ENCODE measurements around the gene TUFM.

The TUFM gene

GRCh38 chr16:28865722-28866453, 19.7 kb upstream of the TUFM start:
- TF ChIP-seq ZNF274 (IDR thresholded peaks at IDR 0.05; ENCODE audit: low read depth, low read length), result no peak

GRCh38 chr16:28865001-28865688, 19.0 kb upstream of the TUFM start:
- no peak for TF ChIP-seq ZNF274 (IDR thresholded peaks at IDR 0.05; ENCODE audit: low read depth, low read length)
- no peak overlapping the region for H3K4me3 ChIP-seq (ENCODE audit: low read length)

More at GRCh38 chr16:28865722-28866453, 19.7 kb upstream of the TUFM start:
- no peak overlapping the region for H3K4me3 ChIP-seq (ENCODE audit: low read length)

- TF ChIP-seq ZNF274 (IDR thresholded peaks at IDR 0.05; ENCODE audit: low read depth, low read length), result no peak
- peak overlapping the region; percentile 77 for H3K4me3 ChIP-seq (ENCODE audit: low read length)
These were observed 18.0 kb upstream of the TUFM start for GRCh38 chr16:28863929-28864793.

GRCh38 chr16:28859326-28859725, 13.2 kb upstream of the TUFM start:
- no peak overlapping the region for H3K4me3 ChIP-seq (ENCODE audit: low read length)
- no peak for TF ChIP-seq ZNF274 (IDR thresholded peaks at IDR 0.05; ENCODE audit: low read depth, low read length)

- no peak overlapping the region for H3K4me3 ChIP-seq (ENCODE audit: low read length)
- no peak for TF ChIP-seq ZNF274 (IDR thresholded peaks at IDR 0.05; ENCODE audit: low read depth, low read length)
These were observed 12.3 kb upstream of the TUFM start for GRCh38 chr16:28858421-28858820.

GRCh38 chr16:28846933-28847273, 755 bp upstream of the TUFM start:
- TF ChIP-seq ZNF274 (IDR thresholded peaks at IDR 0.05; ENCODE audit: low read depth, low read length), result no peak
- H3K4me3 ChIP-seq (ENCODE audit: low read length), result peak overlapping the region; percentile 83

GRCh38 chr16:28845761-28846079, 428 bp downstream of the TUFM start:
- no peak for TF ChIP-seq ZNF274 (IDR thresholded peaks at IDR 0.05; ENCODE audit: low read depth, low read length)
- peak overlapping the region; percentile 84 for H3K4me3 ChIP-seq (ENCODE audit: low read length)

GRCh38 chr16:28845293-28845692, 855 bp downstream of the TUFM start:
- H3K4me3 ChIP-seq (ENCODE audit: low read length), result peak overlapping the region; percentile 84
- TF ChIP-seq ZNF274 (IDR thresholded peaks at IDR 0.05; ENCODE audit: low read depth, low read length), result no peak

GRCh38 chr16:28844226-28844885, 1.8 kb downstream of the TUFM start:
- no peak overlapping the region for H3K4me3 ChIP-seq (ENCODE audit: low read length)

GRCh38 chr16:28843766-28844165, 2.4 kb downstream of the TUFM start:
- no peak for TF ChIP-seq ZNF274 (IDR thresholded peaks at IDR 0.05; ENCODE audit: low read depth, low read length)
- H3K4me3 ChIP-seq (ENCODE audit: low read length), result no peak overlapping the region

More at GRCh38 chr16:28844226-28844885, 1.8 kb downstream of the TUFM start:
- no peak for TF ChIP-seq ZNF274 (IDR thresholded peaks at IDR 0.05; ENCODE audit: low read depth, low read length)

- TF ChIP-seq ZNF274 (IDR thresholded peaks at IDR 0.05; ENCODE audit: low read depth, low read length), result no peak
- H3K4me3 ChIP-seq (ENCODE audit: low read length), result no peak overlapping the region
These were observed 3.5 kb downstream of the TUFM start for GRCh38 chr16:28842696-28843095.

GRCh38 chr16:28839899-28840298, 6.2 kb downstream of the TUFM start:
- no peak overlapping the region for H3K4me3 ChIP-seq (ENCODE audit: low read length)
- TF ChIP-seq ZNF274 (IDR thresholded peaks at IDR 0.05; ENCODE audit: low read depth, low read length), result no peak

GRCh38 chr16:28839004-28839639, 7.0 kb downstream of the TUFM start:
- no peak overlapping the region for H3K4me3 ChIP-seq (ENCODE audit: low read length)
- no peak for TF ChIP-seq ZNF274 (IDR thresholded peaks at IDR 0.05; ENCODE audit: low read depth, low read length)

- no peak overlapping the region for H3K4me3 ChIP-seq (ENCODE audit: low read length)
- no peak for TF ChIP-seq ZNF274 (IDR thresholded peaks at IDR 0.05; ENCODE audit: low read depth, low read length)
These were observed 7.6 kb downstream of the TUFM start for GRCh38 chr16:28838558-28838918.

All from GM08714 (cell line).